C4-2B (cell line): Measurements from ENCODE around the gene ZNF205.

Experiments used
- CTCF ChIP-seq: fragments of 450-650 bp; conservative IDR thresholded peaks from 2 replicates; pipeline ENCODE4 v1.5.1; 2017; ENCODE audit warnings: mild to moderate bottlenecking
- ZFX ChIP-seq: fragments of 450-650 bp; IDR thresholded peaks from 2 replicates; pipeline ENCODE4 v1.6.1; 2017

- TF ChIP-seq CTCF (no peak), ZFX (no peak)
These were observed 46.5 kb upstream of the ZNF205 start for GRCh38 chr16:3065742-3066439.
